HG02798 (cell line): ENCODE results near the gene SLC13A1.
A peak's percentile ranks its signal among the peaks of the same experiment; 100 is the strongest.

ENCODE experiments used
- ATAC-seq: cut with Tn5 transposase; IDR thresholded peaks from one replicate; pipeline ENCODE4 v1.9.1; 2021; ENCODE audit warnings: mild to moderate bottlenecking; ENCODE audit not compliant: unreplicated experiment, poor library complexity

SLC13A1 gene

DNA sequence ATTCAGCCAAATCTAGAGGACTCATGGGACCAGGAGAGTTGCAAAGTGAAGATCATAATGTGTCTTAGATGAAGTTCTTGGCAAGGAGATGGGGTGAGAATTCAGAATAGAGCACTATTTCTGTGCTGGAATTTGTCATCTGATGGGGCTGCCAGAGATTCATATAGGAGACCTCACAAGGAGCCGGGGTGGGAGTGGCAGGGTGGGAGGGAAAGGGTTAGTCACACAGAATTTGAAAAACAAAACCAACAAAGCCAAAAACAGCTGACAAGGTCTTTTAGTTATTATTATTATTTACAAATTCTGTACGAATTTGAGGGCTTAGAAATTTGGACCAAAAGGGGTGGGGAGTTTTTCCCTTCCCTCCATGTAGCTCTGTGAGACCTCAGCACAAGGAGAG lies 1.7 kb downstream of the SLC13A1 start:
- ATAC-seq = no peak

DNA sequence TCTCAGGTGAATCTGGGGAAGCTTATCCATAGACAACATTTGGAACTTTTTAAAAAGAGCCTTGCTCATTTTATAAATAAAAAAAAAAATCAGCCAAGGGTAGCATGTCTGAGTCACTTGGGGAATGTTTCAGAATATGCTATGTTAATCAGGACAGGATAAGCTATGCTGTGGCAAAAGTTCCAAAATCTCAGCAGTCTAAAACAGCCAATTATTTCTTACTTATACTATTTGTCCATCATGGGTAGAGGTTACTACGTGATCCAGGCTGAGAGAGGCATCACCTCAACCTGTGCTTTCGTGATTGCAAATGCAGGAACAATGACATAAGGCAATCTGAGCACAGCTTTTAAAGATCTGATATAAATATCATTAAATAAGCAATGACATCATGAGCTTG lies 6.5 kb downstream of the SLC13A1 start:
- no peak for ATAC-seq

DNA sequence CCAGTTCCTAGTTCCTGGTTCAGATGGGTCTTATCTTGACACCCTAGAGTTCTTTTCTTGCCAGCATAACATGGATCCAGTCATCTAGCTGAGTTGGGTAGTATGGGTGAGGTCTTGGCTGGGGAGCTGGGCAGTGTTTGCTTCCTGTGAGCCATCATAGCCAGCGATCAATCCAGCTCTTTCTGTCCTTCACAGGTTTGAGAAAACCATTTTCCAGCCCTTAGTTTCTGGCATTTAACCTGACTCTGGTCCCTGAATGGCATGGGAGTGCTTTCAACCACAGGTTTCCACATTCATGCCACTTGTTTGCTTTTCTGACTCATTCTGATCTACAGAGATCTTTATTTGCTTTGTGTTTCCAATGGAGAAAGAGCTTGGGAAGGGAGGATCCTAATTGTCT lies 8.6 kb downstream of the SLC13A1 start:
- no peak for ATAC-seq

DNA sequence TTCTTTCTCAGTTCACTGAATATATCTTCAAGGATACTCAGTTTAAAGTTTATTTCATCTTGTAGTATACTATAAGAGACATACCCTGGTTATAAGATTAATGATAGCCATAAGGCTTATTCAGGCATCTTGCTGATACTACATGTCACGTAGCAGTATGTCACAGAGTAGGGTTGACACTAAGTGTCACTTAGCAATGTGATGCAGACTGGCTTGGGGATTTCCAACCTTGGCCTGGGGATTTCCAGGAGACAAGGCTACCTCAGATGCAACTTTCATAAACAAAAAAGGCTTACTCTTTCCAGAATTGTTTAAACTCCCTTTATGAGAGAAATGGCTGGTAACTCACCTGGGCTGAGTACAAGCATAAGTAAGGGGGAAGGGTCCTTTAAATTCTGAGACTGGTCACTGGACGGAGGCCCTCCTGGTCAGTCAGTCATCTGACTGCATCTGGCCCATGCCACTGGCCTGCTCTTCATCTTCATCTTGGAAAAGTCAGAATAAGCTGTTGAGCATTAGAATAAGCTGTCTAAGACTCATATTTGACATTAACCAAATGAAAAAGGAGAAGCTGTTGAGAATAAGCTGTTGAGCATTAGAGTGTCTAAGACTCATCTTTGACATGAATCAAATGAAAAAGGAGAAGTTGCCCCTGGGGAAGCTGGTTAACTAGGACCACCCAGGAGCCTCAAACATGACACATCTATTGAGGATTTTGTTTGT lies 9.5 kb downstream of the SLC13A1 start:
- ATAC-seq = peak; percentile 96

DNA sequence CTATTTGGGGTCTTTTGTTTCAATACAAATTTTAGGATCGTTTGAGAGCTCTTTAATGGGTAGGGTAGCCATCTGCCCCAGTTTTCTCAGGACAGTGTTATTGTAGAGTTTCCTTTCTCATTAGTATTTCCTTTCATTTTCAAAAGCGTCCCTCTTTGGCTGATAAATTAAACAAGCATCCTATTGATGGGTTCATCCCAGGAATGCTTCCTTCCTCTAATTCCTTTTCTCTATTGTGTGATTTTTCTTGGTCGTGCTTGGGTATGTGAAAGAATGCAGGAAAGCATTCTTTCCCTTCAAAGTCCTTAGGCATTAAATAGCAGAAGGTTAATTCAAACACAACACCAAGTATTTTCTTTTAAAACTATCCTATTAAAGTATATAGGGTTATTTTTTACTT lies 14.0 kb downstream of the SLC13A1 start:
- no peak for ATAC-seq

DNA sequence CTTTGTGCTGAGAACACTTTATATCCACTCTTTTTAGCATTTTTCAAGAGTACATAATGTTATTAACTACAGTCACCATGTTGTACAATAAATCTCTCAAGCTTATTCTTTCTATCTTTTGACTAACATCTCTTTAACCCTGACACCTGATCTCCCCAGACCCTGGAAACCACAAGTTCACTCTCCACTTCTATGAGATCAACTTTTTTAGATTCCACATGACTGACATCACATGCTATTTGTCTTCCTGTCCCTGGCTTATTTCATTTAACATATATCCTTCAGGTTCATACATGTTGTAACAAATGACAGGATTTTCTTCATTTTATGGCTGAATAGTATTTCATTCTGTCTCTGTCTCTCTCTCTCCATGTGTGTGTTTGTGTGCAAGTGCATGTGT lies 15.5 kb downstream of the SLC13A1 start:
- ATAC-seq = no peak

DNA sequence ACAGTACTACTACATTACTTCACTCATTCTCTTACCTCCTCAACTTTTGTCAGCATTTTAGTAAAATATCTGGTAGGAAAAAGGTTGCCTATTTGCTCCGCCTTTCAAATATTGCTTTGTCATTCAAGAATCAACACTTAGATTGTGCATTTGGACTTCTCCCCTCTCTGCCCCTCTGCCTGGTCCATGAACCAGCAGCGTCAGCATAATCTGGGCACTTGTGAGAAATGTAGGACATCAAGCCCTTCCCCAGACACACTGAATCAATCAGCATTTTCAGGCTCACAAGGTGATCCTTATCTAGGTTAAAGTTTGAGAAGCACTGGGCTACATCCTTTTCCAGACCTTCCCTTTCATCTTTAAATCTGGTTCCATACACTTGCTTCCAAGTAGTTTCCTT lies 16.3 kb downstream of the SLC13A1 start:
- ATAC-seq = no peak

DNA sequence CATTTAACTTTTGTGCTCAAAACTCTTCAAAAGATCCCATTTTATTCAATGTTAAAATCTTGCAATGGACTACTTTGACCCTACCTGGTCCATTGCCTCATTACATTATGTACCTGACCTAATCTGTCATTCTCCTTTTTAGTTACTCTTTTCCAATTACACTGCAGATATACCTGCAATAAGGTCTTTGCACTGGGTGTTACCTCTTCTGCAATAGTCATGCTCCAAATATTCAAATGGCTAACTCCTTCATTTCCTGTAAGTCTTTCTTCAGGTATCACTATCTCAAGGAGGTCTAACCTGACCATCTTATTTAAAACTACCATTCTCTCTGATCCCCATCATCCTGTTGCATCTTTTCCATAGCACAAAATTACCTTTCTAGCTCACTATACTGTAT lies 22.3 kb downstream of the SLC13A1 start:
- no peak for ATAC-seq

DNA sequence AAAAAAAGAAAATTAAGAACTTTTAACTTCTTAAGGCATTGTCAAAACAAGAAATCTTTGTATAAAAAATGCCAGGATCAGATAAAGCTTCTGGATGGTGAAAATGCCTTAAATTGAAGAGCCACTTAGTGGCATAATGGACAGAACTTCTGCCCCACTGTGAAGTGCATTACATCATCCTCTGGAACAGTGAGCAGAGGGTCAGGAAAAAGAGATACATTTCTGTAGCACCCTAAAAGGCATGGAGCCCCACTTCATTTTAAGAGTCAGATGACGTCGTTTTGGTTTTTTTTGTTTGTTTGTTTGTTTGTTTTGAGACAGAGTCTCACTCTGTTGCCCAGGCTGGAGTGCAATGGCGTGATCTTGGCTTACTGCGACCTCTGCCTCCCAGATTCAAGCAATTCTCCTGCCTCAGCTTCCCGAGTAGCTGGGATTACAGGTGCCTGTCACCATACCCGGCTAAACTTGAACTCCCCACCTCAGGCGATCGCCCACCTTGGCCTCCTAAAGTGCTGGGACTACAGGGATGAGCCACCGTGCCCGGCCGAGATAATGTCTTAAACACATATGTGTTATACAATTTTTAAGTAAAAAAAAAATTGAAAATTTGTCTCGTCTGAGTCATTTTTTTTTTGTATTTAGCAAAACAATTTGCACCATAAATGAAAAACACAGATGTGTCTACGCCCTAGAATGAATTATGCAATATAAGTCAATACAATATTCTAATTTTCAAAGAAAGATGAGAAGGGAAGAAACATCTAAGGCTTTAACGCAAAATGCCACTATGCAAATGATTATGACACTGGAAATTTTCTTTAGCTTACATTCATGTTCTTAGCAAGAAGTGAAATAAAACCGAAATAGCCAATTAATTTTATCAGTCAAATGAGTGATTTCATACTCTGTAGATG lies 29.2 kb downstream of the SLC13A1 start:
- ATAC-seq = no peak

DNA sequence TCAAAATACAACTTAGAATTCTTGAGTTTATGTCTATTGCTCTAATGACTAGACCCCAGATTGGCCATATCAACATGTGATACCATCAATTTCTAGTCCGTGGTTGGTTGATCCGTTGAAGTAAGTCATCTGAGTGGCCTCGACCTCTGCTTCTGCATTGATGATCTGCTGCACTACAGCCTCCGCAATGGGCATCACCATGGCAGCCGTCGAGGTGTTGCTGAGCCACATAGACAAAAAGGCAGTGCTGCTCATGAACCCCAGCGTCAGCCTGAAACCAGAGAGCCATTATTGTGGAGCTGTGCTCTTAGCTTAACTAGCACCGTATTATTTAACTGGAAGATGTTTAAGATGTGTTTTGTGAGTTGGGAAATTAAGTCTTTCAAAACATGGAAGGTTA lies 30.7 kb downstream of the SLC13A1 start:
- no peak for ATAC-seq

DNA sequence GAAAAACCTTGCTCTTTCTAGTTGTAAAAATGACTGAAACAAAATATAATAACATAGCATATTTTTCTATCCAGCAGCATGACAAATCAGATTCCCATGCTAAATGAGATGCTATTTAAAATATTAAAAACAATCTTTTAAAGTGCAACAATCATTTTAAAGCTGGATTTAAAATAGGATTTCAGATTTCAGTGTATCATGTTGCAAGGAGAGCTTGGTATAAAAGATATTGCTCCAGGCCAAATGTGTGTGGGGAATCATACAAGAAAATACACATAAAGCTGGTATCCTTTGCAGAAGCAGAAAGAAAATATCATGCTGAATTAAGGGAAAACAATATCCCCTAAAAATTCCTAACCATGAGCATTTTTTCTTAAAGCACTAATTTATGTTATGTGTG lies 42.2 kb downstream of the SLC13A1 start:
- ATAC-seq = no peak

DNA sequence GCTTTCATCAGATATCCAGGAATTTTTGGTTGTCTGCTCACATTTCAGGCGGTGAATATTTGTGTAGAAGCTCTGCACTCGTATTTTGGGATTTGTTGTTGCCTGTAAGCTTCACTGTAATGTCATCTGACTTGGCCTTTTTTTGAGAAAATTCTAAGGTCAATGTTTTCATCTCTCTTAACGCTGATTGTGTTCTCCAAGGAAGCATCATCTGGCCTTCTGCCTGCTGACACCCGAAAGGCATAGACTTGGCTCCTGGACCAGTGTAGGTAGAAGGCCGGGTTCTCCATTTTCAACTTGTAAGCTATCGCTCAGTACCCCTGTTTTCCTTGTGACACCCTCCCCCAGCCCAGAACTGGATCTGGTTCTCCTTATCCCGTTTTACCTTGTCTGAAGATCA lies 44.2 kb downstream of the SLC13A1 start:
- no peak for ATAC-seq

DNA sequence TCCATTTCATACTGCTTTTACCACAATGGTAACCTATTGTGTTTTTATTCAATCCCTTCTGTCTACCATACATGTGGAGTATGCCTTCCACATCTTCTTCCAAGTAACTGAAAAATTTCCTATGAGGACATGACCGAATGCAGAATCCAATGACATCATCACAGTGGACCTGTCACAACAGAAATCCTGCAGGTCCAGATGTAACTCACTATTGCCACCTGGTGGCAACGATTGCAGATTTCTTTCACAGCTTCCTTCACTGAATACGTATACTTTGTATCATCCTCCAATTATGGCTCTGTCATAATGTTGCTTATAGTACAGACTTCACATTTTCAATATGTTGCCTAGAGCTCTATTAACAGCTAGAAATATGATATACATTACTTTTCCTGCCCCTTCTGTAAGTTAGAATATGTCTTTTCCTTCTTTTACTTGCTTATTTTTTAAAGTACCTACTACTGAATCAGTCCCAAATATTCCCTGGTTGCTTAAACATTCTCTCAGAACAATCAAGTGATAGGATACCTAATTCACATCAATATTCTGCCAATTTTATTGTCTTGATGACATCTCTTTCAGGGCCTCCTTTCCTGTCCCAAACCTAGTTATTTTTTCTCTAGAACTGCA lies 45.4 kb downstream of the SLC13A1 start:
- ATAC-seq = peak; percentile 99

DNA sequence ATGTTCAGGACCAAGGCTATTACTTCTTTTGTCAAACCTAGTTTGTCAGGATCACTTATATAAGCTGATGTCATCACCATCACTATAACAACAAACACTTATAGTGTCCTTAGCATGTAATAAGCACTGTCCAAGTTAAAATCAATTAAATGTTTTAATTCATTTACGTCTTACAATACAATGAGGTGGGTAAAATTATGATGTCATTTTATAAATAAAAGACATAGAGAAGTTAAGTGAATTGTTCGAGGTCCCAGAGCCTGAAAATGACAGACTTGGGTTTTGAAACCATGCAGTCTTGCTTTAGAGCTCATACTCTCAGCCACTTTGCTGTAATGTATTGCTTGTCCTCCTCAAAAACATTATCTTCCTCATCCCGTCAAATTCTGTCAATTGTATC lies 48.3 kb downstream of the SLC13A1 start:
- ATAC-seq = no peak

DNA sequence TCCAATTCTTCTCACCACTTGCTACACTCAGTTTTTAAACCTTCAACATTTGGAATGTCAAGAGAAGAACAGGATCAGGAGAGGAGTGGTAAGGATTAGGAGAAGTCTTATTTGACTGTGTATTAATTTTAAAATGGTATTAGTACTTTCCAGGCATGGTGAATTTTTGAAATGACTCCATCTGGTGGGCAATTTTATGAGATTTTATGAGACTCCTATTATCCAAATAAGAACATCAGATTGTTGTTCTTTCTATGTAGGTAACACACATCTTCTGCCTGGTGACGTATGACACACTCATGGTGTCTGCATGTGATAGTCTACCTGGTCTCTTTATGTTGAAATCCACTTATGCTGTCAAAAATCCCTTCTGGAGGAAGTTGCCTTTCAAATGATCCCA lies 51.0 kb downstream of the SLC13A1 start:
- no peak for ATAC-seq

DNA sequence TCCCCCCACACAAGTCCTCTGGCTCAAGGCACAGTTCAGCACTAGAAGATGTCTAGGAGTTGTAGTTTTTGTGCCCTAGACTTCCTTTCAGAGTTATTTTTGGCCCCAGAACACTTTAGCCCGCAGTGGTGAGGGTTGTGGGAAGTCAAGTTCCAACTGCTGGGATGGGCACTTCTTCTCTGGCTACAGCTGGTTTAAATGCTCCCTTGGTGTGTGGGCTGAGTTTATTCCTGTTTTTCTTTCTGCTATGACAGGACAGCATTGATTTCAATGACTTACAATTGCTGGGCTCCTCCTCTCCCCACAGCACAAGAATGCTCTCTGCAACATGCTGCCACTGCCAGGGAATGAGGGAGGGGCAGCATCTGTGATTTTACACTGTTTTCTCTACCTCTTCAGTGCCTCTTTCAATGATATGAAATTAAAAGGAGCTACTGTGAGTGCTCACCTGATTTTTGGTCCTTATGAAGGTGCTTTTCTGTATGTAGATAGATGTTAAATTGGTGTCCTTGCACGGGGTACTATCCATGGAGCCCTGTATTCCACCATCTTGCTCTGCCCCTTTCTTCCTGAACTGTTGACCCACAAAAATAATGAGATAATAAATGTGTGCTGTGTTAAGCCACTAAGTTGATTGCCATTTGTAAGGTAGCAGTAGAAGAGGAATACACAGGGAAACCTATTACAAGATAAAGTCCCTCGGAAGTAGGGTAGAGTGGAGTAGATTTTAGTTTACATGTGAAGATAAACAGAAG lies 56.3 kb downstream of the SLC13A1 start:
- no peak for ATAC-seq

DNA sequence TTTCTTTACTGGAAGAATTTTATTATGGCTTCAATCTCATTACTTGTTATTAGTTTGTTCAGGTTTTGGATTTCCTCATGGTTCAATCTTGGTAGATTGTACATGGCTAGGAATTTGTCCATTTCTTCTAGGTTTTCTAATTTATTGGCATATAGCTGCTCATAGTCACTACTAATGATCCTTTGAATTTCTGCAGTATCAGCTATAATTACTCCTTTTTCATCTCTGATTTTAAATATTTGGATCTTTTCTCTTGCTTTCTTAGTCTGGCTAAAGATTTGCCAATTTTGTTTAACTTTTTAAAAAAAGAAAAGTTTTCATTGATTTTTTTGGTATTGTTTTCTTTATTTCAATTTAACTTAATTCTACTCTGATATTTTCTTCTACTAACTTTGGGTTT lies 59.2 kb downstream of the SLC13A1 start:
- ATAC-seq = no peak

DNA sequence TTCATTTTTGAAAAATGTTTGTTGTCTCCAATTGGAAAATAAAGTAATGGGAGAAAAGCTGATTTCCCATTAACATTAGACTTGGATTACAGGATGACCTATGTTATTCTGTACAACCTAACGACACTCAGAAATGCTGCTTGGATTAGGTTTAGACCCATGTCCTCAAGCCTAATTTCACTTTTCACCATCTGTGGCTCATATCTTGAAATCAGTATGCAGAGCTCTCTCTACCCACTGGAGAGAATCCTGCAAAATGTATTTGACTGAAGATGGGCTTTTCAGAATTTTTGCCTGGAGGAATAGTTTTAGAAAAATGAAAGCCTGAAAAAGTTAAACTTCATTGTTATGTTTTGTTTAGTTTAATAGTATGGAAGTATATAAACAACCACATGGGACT lies 63.8 kb downstream of the SLC13A1 start:
- ATAC-seq = no peak

DNA sequence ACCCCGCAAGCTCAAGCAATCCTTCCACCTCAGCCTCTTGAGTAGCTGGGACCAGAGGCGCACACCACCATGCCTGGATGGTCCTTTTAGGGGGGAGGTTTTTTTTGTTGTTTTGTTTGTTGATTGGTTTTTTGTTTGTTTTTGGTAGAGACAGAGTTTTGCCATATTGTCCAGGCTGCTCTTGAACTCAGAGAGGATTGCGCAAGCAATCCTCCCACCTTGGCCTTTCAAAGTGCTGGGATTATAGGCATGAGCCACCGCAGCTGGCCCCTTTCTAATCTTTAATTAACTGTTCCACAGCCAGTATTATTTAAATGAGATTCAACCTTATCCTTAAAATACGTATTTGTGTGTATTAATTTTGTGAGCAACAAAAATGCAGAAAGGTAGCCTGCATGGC lies 65.8 kb downstream of the SLC13A1 start:
- ATAC-seq = no peak

DNA sequence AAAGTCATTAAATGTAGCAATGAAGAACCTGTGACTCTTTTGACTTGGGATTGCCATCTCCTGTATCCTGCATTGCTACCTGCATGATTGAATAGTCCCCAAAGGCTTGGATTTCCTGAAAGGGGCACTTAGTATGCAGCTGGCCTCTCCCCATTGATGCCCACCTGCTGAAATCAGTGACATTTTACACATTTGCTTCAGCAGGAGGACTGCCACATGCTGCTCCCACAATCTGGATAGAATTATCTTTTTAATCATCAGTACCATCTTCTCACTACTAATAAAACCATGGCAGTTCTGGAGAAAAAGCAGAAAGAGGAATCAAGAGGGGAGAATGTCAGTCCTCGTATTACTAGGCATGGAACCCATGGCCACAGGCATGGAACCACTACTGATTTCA lies 67.8 kb downstream of the SLC13A1 start:
- ATAC-seq = no peak

DNA sequence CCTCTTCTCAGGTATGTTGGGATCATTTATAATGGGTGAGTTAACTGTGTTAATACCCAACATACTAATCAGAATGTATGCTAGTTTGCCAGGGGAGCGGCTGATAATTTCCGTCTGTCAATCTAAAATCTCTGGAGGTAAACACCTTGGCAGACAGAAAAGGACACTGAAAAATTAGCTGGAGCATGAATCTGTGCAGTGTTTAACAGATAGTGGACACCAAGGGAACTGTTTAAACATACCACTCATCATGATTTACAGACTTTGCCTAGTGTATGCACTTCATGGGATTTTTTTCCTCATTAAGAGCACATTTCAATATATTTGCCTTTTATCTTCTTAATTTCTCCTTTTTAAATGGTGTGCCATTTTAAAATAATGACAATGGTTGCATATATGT lies 68.2 kb downstream of the SLC13A1 start:
- no peak for ATAC-seq
